ENCODE data around the gene LTN1. TPM values are rescaled to one million over a fixed set of nuclear protein-coding genes. Genes with fewer than 3 reads are reported as not detected.

LTN1 gene, protein sequence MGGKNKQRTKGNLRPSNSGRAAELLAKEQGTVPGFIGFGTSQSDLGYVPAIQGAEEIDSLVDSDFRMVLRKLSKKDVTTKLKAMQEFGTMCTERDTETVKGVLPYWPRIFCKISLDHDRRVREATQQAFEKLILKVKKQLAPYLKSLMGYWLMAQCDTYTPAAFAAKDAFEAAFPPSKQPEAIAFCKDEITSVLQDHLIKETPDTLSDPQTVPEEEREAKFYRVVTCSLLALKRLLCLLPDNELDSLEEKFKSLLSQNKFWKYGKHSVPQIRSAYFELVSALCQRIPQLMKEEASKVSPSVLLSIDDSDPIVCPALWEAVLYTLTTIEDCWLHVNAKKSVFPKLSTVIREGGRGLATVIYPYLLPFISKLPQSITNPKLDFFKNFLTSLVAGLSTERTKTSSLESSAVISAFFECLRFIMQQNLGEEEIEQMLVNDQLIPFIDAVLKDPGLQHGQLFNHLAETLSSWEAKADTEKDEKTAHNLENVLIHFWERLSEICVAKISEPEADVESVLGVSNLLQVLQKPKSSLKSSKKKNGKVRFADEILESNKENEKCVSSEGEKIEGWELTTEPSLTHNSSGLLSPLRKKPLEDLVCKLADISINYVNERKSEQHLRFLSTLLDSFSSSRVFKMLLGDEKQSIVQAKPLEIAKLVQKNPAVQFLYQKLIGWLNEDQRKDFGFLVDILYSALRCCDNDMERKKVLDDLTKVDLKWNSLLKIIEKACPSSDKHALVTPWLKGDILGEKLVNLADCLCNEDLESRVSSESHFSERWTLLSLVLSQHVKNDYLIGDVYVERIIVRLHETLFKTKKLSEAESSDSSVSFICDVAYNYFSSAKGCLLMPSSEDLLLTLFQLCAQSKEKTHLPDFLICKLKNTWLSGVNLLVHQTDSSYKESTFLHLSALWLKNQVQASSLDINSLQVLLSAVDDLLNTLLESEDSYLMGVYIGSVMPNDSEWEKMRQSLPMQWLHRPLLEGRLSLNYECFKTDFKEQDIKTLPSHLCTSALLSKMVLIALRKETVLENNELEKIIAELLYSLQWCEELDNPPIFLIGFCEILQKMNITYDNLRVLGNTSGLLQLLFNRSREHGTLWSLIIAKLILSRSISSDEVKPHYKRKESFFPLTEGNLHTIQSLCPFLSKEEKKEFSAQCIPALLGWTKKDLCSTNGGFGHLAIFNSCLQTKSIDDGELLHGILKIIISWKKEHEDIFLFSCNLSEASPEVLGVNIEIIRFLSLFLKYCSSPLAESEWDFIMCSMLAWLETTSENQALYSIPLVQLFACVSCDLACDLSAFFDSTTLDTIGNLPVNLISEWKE (N-terminal part only)
- 10 to 100 TPM in 1 of 4 donors, 1 to 10 TPM in 3; 3.0 to 21.1 (median 5.8) TPM for polyA plus RNA-seq
- long read RNA-seq, donor 1, full-length matches to known transcripts, result 1 of 1 reads
- long read RNA-seq, donor 1, partial matches to known transcripts, result 0 of 1 reads
- long read RNA-seq, donor 1, other reads (novel, unspliced or antisense), result 0 of 1 reads
- long read RNA-seq, donor 2, result 0 reads
- long read RNA-seq, donor 3, partial matches to known transcripts, result 71 of 71 reads
- long read RNA-seq, donor 3, other reads (novel, unspliced or antisense), result 0 of 71 reads
- long read RNA-seq, donor 4, result 0 reads
- long read RNA-seq, donor 5, result 0 reads
- long read RNA-seq, donor 6, full-length matches to known transcripts, result 1 of 1 reads
- long read RNA-seq, donor 6, partial matches to known transcripts, result 0 of 1 reads
- long read RNA-seq, donor 6, other reads (novel, unspliced or antisense), result 0 of 1 reads
- long read RNA-seq, donor 7, partial matches to known transcripts, result 71 of 82 reads
- long read RNA-seq, donor 7, other reads (novel, unspliced or antisense), result 11 of 82 reads
- long read RNA-seq, donor 8, result 0 reads
- long read RNA-seq, donor 9, result 0 reads
- long read RNA-seq, donor 10, result 0 reads

- no peak for FAIRE-seq
- peak; percentile 99 for DNase-seq
- Histone ChIP-seq H3K4me1 (ENCODE audit: control insufficient read depth in 3 of 3, insufficient read depth in 2 of 3, low read depth in 1 of 3, low read length in 2 of 3) (peaks cover 0 to 9% (median 2%) of the 10 kb centered on the region in 3 donors), H3K9me3 (ENCODE audit: control insufficient read depth in 2 of 2, insufficient read depth in 1 of 2, low read depth in 1 of 2, low read length in 1 of 2) (no peaks in the 10 kb centered on the region), H3K4me3 (ENCODE audit: low read depth in 1 of 3, low read length in 3 of 3) (peak within 1 kb of the TSS; percentile 58 to 95 (median 66)), H3K27ac (ENCODE audit: low read depth in 1 of 3, low read length in 2 of 3) (peak within 1 kb of the TSS; percentile 81 to 94 (median 93)), H3K27me3 (ENCODE audit: control insufficient read depth in 3 of 3, insufficient read depth in 3 of 3, low read length in 3 of 3) (no peaks in the 10 kb centered on the region), H3K36me3 (ENCODE audit: control insufficient read depth in 3 of 3, insufficient read depth in 2 of 3, low read depth in 1 of 3, low read length in 3 of 3) (peaks cover 0 to 6% (median 0%) of the 10 kb centered on the region in 3 donors)
- WGBS, 3 donors, result 0 to 1% (median 0%) methylated on average over 41 to 43 of the region's 43 CpGs
Observed at GRCh38 chr21:28992526-28993292, at the start of gene LTN1. Gene LTN1, minus strand, starts transcription at chr21:28992877. Its CDS starts 72 bp downstream, at chr21:28992805.

DNA sequence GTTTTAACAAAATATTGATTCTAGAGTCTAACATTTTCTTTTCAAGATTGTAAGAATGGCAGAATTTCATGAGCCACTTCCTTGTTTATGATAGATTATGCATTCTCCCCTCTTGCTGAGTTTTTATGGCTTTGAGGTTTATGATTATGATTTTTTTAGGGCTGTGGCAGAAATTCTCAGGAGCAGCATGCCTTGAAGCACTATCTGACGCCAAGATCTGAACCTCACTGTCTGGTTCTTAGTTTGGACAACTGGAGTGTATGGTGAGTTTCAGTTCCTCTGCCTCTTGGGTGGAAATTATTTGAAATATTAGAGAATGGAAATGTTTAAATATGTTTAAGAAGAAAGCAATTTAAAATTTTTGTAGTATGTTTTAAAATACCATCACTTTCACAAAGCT lies 42.0 kb upstream of the LTN1 start:
- H3K4me1 ChIP-seq (ENCODE audit: control insufficient read depth in 3 of 3, insufficient read depth in 2 of 3, low read depth in 1 of 3, low read length in 2 of 3), result no peaks in the 10 kb centered on the region
- H3K27ac ChIP-seq (ENCODE audit: low read depth in 1 of 3, low read length in 2 of 3), result no peak overlapping the region
- no peaks in the 10 kb centered on the region for H3K9me3 ChIP-seq (ENCODE audit: control insufficient read depth in 2 of 2, insufficient read depth in 1 of 2, low read depth in 1 of 2, low read length in 1 of 2)
- FAIRE-seq, result no peak
- H3K27me3 ChIP-seq (ENCODE audit: control insufficient read depth in 3 of 3, insufficient read depth in 3 of 3, low read length in 3 of 3), result no peaks in the 10 kb centered on the region
- H3K4me3 ChIP-seq (ENCODE audit: low read depth in 1 of 3, low read length in 3 of 3), result no peak overlapping the region
- DNase-seq, result no peak
- peaks cover 19 to 33% (median 20%) of the 10 kb centered on the region in 3 donors for H3K36me3 ChIP-seq (ENCODE audit: control insufficient read depth in 3 of 3, insufficient read depth in 2 of 3, low read depth in 1 of 3, low read length in 3 of 3)
- 52 to 76% (median 69%) methylated on average over 1 of the region's 1 CpG for WGBS, 3 donors

DNA sequence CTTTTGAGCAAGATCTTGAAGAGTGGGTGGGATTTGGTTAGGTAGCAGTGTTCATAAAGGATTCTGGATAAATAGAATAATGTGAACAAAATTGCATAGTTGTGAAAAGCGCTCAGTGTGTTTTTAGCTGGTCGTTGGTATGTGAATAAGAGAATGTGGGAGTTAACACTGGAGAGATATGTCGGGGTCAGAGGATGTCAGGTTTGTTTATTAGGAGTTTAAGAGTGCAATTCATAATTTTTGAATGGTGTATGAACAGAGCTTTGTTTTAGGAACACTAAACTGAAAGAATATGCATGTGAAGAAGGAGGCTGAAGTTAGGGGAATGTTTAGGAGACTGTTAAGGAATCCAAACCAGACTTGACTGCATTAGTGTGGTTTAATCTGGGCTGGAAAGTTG lies 41.2 kb upstream of the LTN1 start:
- H3K27ac ChIP-seq (ENCODE audit: low read depth in 1 of 3, low read length in 2 of 3), result no peak overlapping the region
- no peak overlapping the region for H3K4me3 ChIP-seq (ENCODE audit: low read depth in 1 of 3, low read length in 3 of 3)
- H3K4me1 ChIP-seq (ENCODE audit: control insufficient read depth in 3 of 3, insufficient read depth in 2 of 3, low read depth in 1 of 3, low read length in 2 of 3), result no peaks in the 10 kb centered on the region
- no peak for FAIRE-seq
- no peaks in the 10 kb centered on the region for H3K27me3 ChIP-seq (ENCODE audit: control insufficient read depth in 3 of 3, insufficient read depth in 3 of 3, low read length in 3 of 3)
- WGBS, 3 donors, result 73 to 97% (median 87%) methylated on average over 3 of the region's 3 CpGs
- H3K36me3 ChIP-seq (ENCODE audit: control insufficient read depth in 3 of 3, insufficient read depth in 2 of 3, low read depth in 1 of 3, low read length in 3 of 3), result peaks cover 18 to 32% (median 21%) of the 10 kb centered on the region in 3 donors
- H3K9me3 ChIP-seq (ENCODE audit: control insufficient read depth in 2 of 2, insufficient read depth in 1 of 2, low read depth in 1 of 2, low read length in 1 of 2), result no peaks in the 10 kb centered on the region
- no peak for DNase-seq

DNA sequence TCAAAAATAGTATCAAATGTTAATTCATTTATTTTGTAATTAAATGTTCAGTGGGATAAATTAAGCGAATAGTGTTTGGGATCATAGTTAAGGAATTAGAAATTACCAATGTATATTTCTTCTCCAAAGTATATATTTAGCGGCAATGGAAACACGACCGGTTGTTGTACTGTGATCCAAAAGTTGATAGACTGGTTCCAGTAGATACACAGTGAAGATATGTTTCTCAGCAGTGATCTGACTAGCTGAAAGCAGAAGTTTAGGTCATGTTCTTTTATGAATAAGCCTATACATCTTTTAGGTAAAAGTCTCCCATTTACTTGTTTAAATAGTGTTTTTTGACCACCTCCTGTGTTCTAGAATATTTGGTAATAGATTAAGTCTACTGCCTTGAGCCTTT lies 40.6 kb upstream of the LTN1 start:
- no peaks in the 10 kb centered on the region for H3K27me3 ChIP-seq (ENCODE audit: control insufficient read depth in 3 of 3, insufficient read depth in 3 of 3, low read length in 3 of 3)
- no peak overlapping the region for H3K4me3 ChIP-seq (ENCODE audit: low read depth in 1 of 3, low read length in 3 of 3)
- H3K36me3 ChIP-seq (ENCODE audit: control insufficient read depth in 3 of 3, insufficient read depth in 2 of 3, low read depth in 1 of 3, low read length in 3 of 3), result peaks cover 16 to 35% (median 21%) of the 10 kb centered on the region in 3 donors
- no peak for DNase-seq
- H3K4me1 ChIP-seq (ENCODE audit: control insufficient read depth in 3 of 3, insufficient read depth in 2 of 3, low read depth in 1 of 3, low read length in 2 of 3), result no peaks in the 10 kb centered on the region
- no peaks in the 10 kb centered on the region for H3K9me3 ChIP-seq (ENCODE audit: control insufficient read depth in 2 of 2, insufficient read depth in 1 of 2, low read depth in 1 of 2, low read length in 1 of 2)
- no peak for FAIRE-seq
- WGBS, 3 donors, result 64 to 76% (median 65%) methylated on average over 4 of the region's 4 CpGs
- H3K27ac ChIP-seq (ENCODE audit: low read depth in 1 of 3, low read length in 2 of 3), result no peak overlapping the region

- no peak overlapping the region for H3K27ac ChIP-seq (ENCODE audit: low read depth in 1 of 3, low read length in 2 of 3)
- H3K4me1 ChIP-seq (ENCODE audit: control insufficient read depth in 3 of 3, insufficient read depth in 2 of 3, low read depth in 1 of 3, low read length in 2 of 3), result peaks cover 0 to 3% (median 0%) of the 10 kb centered on the region in 3 donors
- no peak for FAIRE-seq
- no peak overlapping the region for H3K4me3 ChIP-seq (ENCODE audit: low read depth in 1 of 3, low read length in 3 of 3)
- no peak for DNase-seq
- WGBS, 3 donors, result 89 to 93% (median 90%) methylated on average over 1 of the region's 1 CpG
- no peaks in the 10 kb centered on the region for H3K9me3 ChIP-seq (ENCODE audit: control insufficient read depth in 2 of 2, insufficient read depth in 1 of 2, low read depth in 1 of 2, low read length in 1 of 2)
- H3K36me3 ChIP-seq (ENCODE audit: control insufficient read depth in 3 of 3, insufficient read depth in 2 of 3, low read depth in 1 of 3, low read length in 3 of 3), result peaks cover 13 to 34% (median 14%) of the 10 kb centered on the region in 3 donors
- H3K27me3 ChIP-seq (ENCODE audit: control insufficient read depth in 3 of 3, insufficient read depth in 3 of 3, low read length in 3 of 3), result no peaks in the 10 kb centered on the region
Observed at GRCh38 chr21:29030909-29031308, 38.2 kb upstream of the LTN1 start.

DNA sequence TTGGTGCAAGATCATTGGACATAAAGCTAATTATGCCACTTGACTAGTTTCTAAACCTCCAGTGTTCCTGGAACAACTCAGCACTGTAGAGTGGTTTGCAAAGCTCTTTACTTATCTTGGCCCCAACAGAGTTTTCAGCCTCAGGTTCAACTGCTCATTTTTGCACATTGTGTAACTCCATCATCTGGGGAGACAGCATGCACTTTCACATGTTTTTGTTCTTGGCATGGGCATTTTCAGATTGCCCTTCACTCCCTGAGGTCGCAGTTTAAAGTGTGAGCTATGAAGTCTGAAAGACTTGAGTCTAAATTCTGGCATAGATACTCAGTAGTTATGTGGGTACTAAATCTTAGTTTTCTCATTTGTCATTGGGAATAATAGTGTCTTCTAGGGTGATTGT lies 36.8 kb upstream of the LTN1 start:
- Histone ChIP-seq H3K27ac (ENCODE audit: low read depth in 1 of 3, low read length in 2 of 3) (no peak overlapping the region), H3K4me1 (ENCODE audit: control insufficient read depth in 3 of 3, insufficient read depth in 2 of 3, low read depth in 1 of 3, low read length in 2 of 3) (peaks cover 0 to 7% (median 0%) of the 10 kb centered on the region in 3 donors), H3K27me3 (ENCODE audit: control insufficient read depth in 3 of 3, insufficient read depth in 3 of 3, low read length in 3 of 3) (no peaks in the 10 kb centered on the region), H3K9me3 (ENCODE audit: control insufficient read depth in 2 of 2, insufficient read depth in 1 of 2, low read depth in 1 of 2, low read length in 1 of 2) (no peaks in the 10 kb centered on the region), H3K36me3 (ENCODE audit: control insufficient read depth in 3 of 3, insufficient read depth in 2 of 3, low read depth in 1 of 3, low read length in 3 of 3) (peaks cover 12 to 28% (median 13%) of the 10 kb centered on the region in 3 donors), H3K4me3 (ENCODE audit: low read depth in 1 of 3, low read length in 3 of 3) (no peak overlapping the region)
- FAIRE-seq (no peak), DNase-seq (no peak)
- 86 to 96% (median 91%) methylated on average over 1 of the region's 1 CpG for WGBS, 3 donors

- Histone ChIP-seq H3K36me3 (ENCODE audit: control insufficient read depth in 3 of 3, insufficient read depth in 2 of 3, low read depth in 1 of 3, low read length in 3 of 3) (peaks cover 0 to 9% (median 5%) of the 10 kb centered on the region in 3 donors), H3K9me3 (ENCODE audit: control insufficient read depth in 2 of 2, insufficient read depth in 1 of 2, low read depth in 1 of 2, low read length in 1 of 2) (no peaks in the 10 kb centered on the region), H3K27ac (ENCODE audit: low read depth in 1 of 3, low read length in 2 of 3) (peak overlapping the region; percentile 98 to 100 (median 98)), H3K27me3 (ENCODE audit: control insufficient read depth in 3 of 3, insufficient read depth in 3 of 3, low read length in 3 of 3) (no peaks in the 10 kb centered on the region), H3K4me3 (ENCODE audit: low read depth in 1 of 3, low read length in 3 of 3) (peak overlapping the region; percentile 71 to 83 (median 82)), H3K4me1 (ENCODE audit: control insufficient read depth in 3 of 3, insufficient read depth in 2 of 3, low read depth in 1 of 3, low read length in 2 of 3) (peaks cover 0 to 7% (median 0%) of the 10 kb centered on the region in 3 donors)
- WGBS, 3 donors, result 1 to 2% (median 2%) methylated on average over 6 of the region's 6 CpGs
- FAIRE-seq (no peak), DNase-seq (peak; percentile 51 to 61)
Observed at GRCh38 chr21:29025328-29025713, 32.6 kb upstream of the LTN1 start.

Measured in small intestine (tissue), 16 donors.